HG03175 (cell line): ENCODE data around the gene MYBPC2.

Experiments
- ATAC-seq: cut with Tn5 transposase; IDR thresholded peaks from one replicate; pipeline ENCODE4 v1.9.1; 2021; ENCODE audit warnings: mild to moderate bottlenecking, moderate library complexity; ENCODE audit not compliant: unreplicated experiment

The MYBPC2 gene

DNA sequence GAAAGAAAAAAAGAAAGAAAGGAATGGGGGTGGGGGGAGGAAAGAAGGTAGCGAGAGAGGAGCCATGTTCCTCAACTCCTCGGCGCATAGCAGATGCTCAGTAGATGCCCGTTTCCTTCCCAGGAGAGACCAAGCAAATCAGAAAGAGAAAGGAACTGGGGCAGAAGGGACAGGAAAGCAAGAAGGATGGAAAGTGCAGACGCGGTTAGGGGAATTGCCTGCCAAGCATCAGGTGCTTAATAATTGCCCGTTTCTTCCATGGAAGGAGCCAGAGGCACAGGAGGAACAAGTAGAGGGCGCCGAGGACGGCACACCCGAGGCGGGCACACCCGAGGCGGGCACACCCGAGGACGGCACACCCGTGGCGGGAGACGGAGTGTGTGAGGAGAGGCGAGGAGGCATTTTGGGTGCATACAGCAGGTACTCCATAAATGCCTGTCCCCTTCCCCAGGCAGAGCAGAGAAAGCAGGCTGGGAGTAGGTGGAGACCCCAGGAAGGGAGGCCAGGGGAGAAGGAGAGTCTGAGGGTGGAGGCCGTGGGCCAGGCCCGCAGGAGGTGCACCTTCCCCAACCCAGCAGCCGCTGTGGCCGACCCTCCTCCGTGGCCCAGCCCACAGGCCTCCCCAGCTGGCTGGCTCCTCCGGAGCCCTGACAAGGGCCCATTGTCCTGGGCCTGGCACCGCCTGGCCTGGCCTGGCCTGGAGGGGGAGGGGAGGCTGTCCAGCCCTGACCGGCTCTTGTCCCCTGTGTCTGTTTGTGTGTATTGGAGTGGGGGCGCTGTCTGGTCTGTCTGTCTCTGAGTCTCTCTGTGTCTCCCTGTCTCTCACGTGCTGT, 63.7 kb downstream of the MYBPC2 start:
- no peak for ATAC-seq

DNA sequence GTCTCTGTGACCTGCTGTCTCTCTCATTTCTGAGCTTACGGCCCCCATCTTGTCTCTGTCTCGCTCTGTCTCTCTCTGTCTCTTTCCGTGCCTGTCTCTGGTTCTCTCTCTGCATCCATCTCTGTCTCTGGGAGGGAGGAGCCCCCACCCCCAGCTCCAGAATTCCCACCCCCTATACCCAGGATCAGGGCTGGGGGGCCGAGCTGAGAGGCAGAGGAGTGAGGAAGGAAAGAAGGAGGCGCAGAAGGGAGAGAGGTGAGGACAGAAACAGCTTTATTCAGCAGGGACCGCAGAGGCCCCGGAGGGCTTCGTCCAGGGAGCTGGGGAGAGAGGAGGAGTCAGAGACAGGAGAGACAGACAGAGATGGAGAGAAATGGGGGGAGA, 64.3 kb downstream of the MYBPC2 start:
- ATAC-seq, result no peak

DNA sequence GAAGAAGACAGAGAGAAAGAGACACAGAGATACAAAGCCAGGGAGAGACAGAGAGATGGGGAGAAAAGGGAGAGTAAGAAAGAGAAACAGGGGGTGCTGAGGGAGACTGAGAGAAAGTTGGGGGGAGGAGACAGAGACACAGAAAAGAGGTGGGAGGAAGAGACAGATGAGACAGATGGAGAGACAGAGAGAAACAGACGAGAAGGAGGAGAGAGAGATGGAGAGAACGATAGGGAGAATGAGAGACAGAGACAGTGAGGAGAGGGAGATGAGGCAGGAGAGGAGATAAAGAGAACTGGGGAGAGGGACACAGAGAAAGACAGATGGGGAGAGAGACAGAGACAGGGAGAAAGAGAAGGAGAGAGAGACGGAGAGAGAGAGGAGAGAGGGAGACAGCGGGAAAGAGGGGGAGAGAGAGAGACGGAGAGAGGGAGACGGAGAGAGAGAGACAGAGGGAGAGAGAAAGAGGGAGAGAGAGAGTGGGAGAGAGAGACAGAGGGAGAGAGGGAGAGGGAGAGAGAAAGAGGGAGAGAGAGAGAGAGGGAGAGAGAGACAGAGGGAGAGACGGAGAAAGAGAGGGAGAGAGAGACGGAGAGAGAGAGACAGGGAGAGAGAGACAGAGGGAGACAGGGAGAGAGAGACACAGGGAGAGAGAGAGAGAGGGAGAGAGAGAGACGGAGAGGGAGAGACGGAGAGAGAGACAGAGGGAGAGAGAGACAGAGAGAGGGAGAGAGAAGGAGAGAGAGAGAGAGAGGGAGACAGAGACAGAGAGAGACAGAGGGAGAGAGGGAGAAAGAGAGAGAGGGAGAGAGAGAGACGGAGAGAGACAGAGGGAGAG, 65.7 kb downstream of the MYBPC2 start:
- no peak for ATAC-seq

DNA sequence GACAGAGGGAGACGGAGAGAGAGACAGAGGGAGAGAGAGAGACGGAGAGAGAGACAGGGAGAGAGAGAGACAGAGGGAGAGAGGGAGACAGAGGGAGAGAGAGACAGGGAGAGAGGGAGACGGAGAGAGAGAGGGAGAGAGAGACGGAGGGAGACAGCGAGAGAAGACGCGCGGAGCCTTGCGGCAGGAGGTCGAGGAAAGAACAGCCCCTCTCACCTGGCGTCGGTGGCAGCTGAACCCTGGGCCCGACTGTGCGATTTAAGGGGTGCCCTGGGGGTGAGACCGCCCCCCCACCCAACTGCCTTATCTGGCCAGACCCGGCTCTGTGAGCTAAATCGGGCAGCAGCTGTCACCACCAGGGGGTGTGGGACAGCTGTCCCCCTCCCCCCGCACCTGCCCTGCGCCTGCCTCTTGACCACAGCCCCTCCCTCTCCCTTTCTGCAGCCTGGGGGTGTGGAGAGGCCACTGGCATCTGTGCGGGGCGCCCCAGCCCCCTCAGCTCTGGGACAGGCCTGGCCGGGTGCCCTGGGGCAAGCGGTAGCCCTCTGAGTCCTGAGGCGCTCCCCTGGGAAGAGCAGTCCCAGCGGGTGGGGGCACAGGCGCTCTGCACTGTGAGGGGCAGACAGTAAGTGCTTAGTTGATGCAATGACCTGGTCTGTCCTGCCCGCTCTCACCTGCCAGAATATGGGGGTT, 67.5 kb downstream of the MYBPC2 start:
- ATAC-seq, result no peak

DNA sequence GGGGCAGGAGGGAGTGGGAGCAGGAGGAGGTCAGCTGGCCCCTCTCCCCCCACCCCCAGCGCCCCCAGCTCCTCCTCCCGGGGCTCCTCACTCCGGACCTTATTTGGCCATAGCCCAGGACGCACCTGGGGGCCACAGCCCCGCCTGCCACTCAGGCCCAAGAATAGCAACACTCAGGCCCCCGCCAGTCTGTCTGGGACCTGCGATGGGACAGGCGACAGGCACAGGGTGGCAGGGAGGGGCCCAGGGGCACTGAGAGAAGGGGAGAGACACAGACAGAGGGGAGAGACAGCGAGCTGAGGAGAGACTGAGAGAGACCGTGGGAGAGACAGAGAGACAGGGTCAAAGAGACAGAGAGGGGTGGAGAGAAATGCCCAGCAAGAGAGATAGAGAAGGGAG, 68.1 kb downstream of the MYBPC2 start:
- no peak for ATAC-seq

DNA sequence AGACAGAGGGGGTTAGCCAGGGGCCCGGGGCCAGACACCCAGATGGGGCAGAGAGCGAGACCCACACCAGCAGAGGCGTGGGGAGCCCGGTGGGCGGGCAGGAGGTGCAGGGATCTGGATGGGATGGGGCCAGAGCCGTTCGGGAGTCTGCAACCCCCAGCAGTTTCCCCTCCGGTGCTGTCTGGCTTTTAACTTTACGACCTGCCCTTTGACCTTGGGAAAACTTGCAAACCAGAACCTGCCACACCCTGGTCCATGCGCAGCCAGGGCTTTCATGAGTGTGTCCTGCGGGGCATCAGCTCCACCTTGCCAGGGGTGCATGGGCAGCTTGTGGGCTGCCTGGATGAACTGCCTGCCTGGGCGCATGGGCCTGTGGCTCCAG, 68.5 kb downstream of the MYBPC2 start:
- no peak for ATAC-seq

DNA sequence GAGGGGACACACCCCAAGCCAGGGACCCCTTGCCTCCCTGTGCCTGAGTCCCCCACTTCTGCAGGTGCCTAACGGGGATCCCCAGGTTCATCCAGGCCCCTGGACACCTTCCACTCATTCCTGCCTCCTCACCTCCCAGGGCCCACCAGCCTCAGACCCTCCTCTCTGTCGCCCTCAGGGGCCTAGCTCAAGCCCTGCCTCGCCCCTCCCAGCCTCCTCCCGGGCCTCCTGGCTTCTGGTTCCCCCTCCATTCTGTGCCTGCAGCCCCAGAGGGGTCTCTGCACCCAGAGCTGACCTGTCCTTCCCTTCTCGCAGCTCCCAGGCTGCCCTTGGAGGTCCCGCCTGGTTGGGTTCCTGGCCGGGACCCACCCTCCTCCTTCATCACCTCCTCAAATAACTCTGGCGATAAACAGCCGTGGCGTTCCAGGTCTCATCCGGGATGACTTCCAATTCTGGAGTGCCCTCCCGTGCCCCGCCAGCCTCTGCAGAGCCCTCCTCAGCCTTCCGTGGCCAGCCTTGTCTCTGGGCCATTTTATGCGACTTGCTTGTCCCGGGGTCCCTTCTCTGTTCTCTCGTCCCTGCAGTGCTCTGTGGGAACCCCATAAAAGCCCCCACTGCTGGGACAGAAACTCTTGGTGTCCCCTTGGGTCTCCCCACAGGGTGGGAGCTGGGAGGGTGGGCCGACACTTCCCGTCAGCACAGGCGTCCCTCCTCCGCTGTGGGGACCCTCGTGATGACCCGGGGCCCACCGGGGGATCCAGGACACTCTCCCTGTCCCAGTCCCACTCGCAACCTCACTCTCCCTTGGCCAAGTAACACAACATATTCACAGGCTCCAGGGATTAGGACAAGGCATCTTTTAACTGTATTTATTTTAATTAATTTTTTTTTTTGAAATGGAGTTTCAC, 69.1 kb downstream of the MYBPC2 start:
- no peak for ATAC-seq

DNA sequence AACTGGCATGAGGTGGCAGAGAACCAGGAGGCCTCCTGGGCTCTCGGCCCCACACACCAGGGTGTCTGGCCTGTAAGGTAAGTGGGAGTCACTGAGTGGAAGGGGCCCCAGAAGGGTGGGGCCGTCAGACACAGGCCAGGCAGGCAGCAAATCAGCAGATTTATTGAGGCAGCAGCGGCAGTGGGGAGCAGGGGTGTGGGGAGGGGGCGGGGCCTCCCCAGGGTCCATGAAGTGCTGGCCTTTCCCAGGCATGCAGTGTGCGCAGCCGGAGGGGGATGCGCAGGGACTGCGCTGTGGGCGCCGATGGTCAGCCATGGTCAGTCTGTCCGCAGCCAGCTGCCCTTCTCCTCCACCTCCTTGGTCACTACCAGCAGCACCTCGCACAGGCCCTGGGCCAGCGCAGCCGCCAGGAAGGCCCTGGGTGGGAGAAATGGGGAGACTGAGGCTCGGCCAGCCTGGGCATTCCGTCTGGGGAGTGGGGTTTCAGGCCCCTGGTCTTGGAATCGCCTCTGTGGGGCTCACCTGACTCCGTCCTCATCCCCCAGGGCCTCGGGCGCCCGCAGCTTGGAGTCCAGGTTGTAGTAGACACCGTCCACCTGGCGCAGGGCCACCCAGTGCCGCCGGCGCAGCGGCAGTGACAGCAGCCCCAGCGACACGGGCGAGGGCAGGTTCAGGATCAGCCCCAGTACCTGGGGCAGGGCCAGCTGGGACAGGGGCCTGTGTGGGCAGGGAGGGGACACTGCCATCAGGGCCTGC, 73.3 kb downstream of the MYBPC2 start:
- no peak for ATAC-seq

DNA sequence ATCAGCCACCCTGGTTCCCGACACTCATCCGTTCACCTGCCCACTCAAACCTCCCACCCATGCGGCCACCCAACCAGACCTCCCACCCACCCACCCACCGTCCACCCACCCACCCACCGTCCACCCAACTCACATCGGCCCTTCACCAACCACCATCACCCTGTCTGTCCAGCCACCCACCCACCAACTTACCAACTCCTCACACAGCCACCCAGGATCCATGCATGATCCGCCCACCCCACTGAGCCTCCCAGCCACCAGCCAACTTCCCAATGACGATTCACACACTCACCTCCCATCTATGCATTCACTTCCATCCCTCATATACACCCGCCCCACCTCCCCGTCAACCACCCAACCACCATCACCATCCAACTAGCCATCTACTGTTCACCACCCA, 74.0 kb downstream of the MYBPC2 start:
- ATAC-seq, result no peak

DNA sequence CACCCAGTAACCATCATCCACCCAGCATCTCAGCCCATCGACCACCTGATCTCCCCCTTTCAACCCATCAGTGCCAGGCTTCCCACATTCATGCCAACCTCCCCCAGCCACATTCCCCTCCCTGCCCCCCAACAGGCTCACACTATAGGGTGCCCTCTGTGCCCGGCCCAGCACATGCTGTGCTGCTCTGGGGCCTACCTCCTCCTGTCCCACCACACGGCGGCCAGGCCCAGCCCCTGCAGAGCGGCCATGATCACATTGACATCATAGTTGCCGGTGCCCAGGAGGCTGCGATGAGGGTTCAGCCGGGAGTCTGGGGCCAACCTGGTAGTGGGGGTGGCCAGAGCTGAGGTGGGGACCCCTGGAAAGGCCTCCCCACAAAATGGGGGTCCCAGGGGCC, 74.7 kb downstream of the MYBPC2 start:
- ATAC-seq, result no peak

DNA sequence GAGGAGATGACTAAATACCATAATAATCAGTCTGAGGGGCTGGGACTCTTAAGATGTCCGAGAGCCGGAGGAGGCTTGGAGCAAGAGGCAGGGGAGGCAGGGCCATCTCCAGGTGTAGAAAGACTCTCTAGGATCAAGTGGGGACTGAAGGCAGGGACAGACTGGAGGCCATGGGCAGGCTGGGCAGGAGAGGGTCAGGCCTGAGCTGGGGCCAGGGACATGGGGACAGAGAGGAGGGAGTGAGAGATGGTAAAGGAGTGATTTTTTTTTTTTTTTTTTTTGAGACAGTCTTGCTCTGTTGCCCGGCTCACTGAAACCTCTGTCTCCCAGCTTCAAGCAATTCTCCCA, 76.1 kb downstream of the MYBPC2 start:
- ATAC-seq, result no peak

DNA sequence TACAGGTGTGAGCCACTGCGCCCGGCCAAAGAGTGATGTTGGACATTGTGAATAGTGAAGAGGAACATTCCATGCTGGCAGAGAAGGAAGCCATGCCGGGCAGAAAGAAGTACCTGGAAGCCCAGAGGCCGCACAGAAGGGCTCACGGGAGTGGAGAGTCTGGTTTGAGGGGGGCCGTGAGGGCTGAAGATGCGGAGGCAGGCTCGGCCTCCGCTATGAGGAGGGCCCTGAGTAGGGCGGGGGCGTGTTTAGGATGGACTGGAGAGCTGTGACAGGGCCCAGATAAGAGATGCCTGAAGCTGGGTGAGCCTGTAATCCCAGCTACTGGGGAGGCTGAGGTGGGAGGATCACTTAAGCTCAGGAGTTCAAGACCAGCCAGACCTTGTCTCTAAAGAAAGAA, 76.7 kb downstream of the MYBPC2 start:
- no peak for ATAC-seq

DNA sequence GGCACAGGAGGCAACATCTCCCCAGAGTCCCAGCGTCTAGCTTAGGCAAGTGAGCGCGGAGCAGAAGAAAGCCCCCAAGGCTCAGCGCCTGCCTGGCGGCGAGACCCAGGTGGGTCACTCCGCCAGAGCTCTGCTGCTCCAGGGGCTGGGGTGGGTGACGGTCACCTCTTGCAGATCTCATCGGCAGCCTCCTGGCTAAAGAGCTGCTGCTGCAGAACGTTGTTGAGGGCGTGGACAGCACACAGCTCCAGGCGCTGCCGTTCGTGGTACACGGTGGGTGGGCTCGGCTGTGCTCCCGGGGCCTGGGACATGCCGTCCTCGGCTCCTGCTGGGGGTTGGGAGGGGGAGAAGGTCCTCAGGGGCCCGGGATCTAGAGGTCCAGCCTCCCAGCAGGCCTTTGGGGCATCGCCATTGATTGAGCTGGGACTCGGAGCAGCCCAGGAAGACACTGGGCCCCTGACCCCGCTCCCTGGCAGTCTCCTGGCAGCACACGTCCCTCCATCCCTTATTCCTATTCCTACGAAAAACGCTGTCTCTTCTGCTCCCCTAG, 77.5 kb downstream of the MYBPC2 start:
- ATAC-seq, result no peak

DNA sequence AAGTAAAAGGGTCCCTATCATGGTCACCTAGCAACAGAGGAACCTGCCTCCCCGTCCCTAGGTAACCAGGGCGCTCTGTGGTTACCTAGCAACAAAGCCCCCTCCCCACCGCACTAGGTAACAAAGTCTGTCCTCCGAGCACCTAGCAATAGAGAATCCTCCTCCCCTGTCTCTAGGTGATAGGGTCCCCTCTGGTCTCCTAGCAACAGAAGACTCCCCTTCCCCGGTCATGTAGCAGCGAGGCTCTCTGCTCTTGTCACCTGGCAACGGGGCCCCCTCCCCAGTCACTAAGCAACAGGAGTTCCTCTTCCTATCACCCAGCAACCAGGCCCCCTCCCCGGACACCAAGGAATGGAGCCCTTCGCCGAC, 78.0 kb downstream of the MYBPC2 start:
- no peak for ATAC-seq

DNA sequence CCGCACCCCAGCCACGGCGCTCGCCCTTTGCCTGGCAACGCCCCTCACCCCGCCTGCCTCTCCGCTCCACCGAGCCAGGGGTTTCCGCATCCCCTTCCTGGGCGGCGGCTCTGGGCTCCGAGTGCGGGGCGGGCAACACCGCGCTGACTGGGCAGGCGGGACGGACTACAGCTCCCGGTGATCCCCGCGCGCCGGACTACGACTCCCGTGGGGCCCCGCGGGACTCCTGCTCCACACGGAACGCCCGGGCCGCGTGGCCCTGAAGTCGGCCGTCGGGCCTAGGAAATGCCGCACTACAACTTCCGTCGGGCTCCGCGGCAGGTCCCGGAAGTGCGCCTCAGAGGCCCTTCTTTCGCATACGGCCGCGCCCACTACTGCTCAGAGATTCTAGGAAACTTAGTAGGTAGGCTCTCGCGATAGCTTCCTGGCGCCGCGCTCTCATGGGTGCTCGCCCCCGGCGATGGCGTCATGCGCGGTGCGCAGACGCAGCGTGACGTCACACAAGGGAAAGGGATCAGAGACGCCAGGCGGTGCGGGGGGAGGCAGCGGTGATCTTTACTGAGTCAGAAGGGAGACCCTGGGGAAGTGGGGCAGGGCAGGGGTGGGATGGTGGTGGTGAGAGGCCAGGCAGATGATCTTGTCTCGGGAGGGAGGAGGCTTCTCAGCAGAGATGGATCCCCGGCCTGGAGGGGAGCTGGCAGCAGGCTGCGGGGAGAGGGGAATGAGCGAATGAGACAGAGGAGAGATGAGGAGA, 78.6 kb downstream of the MYBPC2 start, which contains the start of gene JOSD2:
Gene JOSD2 (minus strand): TSS at position 123 of the 754 bp plus-strand sequence. CDS start 760 bp downstream, outside the sequence.
- peak; percentile 85 for ATAC-seq

DNA sequence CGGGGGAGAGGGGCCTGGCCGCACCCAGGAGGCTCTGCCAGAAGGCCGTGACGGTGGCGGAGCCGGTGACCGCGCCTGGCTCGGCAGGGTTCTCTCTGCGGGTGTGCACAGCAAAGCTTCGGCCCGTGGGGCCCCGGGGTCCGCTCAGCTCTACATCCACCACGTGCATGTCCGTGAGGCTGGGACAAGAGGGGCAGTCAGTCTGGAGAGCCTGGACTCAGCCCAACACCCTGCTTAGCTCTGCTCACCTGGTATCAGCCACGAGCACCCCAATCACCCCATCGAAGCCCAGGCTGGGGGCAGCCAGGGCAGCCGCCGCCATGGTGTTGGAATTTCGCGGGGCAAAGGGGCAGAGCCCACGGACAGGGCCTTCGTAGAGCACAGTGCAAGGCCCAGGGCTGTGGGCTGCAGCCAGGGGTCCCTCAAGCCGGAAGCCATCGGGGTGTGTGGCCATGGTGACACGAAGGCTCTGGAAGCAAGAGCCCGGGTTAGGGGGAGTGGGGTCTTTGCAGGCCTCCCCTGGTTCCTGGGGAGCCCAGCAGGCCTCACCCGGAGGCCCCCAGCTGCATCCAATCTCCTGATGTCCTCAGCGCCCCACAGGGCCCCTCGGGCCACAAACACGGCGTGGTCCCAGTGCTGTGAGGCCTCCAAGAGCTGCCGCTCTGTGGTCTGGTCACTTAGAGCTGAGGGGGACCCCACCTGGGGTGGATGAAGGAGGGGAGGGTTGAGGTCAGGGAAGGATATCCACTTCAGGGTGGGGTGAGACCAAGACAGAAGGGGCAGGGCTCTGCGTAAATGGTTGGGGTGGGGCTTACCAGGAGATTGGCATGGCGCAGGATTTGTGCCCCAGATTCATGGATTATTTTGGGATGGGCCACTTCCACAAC, 79.7 kb downstream of the MYBPC2 start:
- ATAC-seq, result no peak

DNA sequence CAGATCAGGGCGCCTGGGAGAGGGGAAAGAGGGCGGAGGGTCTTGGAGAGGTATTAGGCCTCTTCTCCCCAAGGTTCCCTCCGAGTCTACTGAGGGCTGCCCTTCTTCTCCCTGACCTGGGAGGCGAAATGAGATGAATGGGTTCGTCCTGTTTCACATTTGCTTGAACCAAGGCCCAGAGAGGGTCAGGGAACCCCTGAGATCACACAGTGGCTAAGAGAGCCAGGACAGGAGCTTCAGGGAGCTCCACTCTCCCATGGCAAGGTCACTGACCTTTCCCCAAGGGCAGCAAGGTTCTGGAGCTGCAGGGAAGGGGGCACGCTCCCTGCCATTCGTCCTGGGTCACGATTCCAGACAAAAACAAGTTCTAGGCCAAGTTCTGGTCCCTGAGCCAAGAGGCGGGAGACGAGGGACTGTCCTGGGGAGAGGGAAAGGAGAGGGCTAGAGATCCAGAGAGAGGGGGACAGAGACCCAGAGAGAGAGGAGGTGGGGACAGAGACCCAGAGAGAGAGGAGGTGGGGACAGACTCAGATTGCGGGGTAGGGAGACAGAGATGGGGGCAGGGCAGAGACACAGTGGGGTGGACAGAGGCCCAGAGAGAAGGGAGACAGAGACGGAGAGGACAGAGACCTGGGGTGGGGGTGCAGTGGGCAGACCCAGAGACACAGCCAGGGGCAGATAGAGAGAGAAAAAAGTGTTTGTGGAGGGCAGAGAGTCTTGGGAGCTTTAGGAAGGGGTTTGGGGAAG, 80.5 kb downstream of the MYBPC2 start:
- ATAC-seq, result no peak
